Right kidney (tissue), 1 donor: ENCODE data around the gene GAREM2.

Experiments
- DNase-seq: peaks from one replicate; pipeline ENCODE4 v3.0.0-alpha.2; 2016

Gene GAREM2

DNA sequence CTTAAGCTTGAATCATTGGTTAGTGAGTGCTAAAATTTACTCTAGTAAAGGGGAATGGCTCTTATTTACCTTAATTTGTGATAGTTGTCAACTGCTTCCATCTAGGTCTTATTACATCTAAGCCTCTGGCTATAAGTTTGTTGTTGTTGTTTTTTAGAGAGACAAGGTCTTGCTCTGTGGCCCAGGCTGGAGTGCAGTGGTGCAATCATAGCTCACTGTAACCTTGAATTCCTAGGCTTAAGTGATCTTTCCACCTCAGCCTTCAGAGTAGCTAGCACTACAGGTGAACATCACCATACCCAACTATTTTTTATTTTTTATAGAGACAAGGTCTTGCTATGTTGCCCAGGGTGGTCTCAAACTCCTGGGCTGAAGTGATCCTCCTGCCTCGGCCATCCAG, 65.0 kb downstream of the GAREM2 start:
- DNase-seq = no peak

DNA sequence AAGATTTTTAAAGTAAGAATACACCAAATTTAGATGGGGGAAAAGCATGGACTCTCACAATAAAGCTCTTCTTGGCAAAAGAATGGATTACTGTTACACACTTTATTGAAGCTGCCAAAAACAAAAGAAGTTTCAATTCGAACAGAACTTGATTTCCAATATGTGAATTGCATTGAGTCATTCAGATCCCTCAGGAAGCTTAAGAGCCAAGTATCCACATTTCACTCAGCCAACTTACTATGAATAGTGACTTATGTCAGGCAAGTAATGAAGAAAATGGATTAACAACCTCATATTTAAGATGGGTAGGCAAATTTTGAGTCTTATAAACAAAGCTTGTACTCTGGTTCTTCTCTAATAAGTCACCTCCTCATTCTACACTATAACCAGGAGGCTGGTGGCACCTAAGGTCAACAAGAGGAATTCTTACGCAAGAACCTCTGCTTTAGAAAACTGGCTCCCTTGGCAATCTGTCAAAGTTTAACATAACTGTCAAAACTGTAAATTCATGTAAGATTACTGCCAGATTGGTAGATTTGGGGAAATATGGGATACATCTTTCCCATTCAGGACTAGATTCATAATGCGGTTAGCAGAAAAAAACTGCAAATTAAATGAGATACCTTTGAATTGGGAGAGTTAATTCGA, 65.5 kb downstream of the GAREM2 start:
- no peak for DNase-seq
